SK-N-SH (cell line): ENCODE measurements around the gene NCF2. TPM values are rescaled to one million over a fixed set of nuclear protein-coding genes. Genes with fewer than 3 reads are reported as not detected.
A peak's percentile ranks its signal among the peaks of the same experiment; 100 is the strongest.

Source experiments
- CTCF ChIA-PET: fragments of 300-600, 350-600 bp; formaldehyde crosslinking; extraction: SDS; loops from one replicate; lab custom pipeline; 2021; lab: Yijun Ruan, JAX
- POLR2A ChIA-PET: fragments of 350-600 bp; sonication (Branson Sonifier 250); formaldehyde crosslinking; extraction: SDS; loops from one replicate; lab custom pipeline; 2020; ENCODE audit warnings: antibody characterized with exemption, inconsistent platforms; lab: Yijun Ruan, JAX
- DNase-seq: peaks from one replicate; pipeline ENCODE4 v3.0.0; 2012
- H2AFZ ChIP-seq: fragments of 200-600 bp; sonication (generic); 2 replicates; pipeline ENCODE4 v1.8.1; 2016; ENCODE audit warnings: antibody characterized with exemption, mild to moderate bottlenecking, low read depth
- H3F3A ChIP-seq: fragments of 200-600 bp; sonication (generic); replicated peaks from 2 replicates; pipeline ENCODE3; 2016; ENCODE audit warnings: antibody characterized with exemption, mild to moderate bottlenecking; ENCODE audit not compliant: insufficient read depth
- H3K27ac ChIP-seq, 2 experiments: fragments of 200-500 bp in 1 of 2; fragments of 200-600 bp in 1 of 2; sonication (Bioruptor generic) in 1 of 2; sonication (generic), shearing (Covaris generic) in 1 of 2; 2 replicates each; pipeline versions ENCODE4 v1.5.1 to v1.6.1; 2014 to 2016; ENCODE audit warnings: low read depth in 2 of 2, inconsistent platforms in 1 of 2, low read length in 1 of 2, mild to moderate bottlenecking in 1 of 2, mixed read lengths in 1 of 2
- H3K27me3 ChIP-seq: fragments of 200-600 bp; sonication (generic), shearing (Covaris generic); 2 replicates; pipeline ENCODE4 v1.6.1; 2016; ENCODE audit warnings: mixed run types; ENCODE audit not compliant: insufficient read depth
- H3K36me3 ChIP-seq, 2 experiments: fragments of 200-500 bp in 1 of 2; fragments of 200-600 bp in 1 of 2; sonication (Bioruptor generic) in 1 of 2; sonication (generic) in 1 of 2; replicated peaks in 1 of 2; 2 replicates each; pipeline versions ENCODE3 to v1.5.1; 2014 to 2016; ENCODE audit warnings: low read length in 1 of 2, mild to moderate bottlenecking in 1 of 2; ENCODE audit not compliant: insufficient read depth in 2 of 2, control insufficient read depth in 1 of 2
- H3K4me1 ChIP-seq, 2 experiments: fragments of 200-500 bp in 1 of 2; fragments of 200-600 bp in 1 of 2; sonication (Bioruptor generic) in 1 of 2; sonication (generic), shearing (Covaris generic) in 1 of 2; 2 replicates each; pipeline versions ENCODE4 v1.5.1 to v1.6.1; 2014 to 2016; ENCODE audit warnings: low read depth in 1 of 2, low read length in 1 of 2, mixed run types in 1 of 2; ENCODE audit not compliant: insufficient read depth in 2 of 2, control insufficient read depth in 1 of 2
- H3K4me2 ChIP-seq: fragments of 200-600 bp; sonication (generic), shearing (Covaris generic); 2 replicates; pipeline ENCODE4 v1.6.1; 2017; ENCODE audit warnings: mixed run types
- H3K4me3 ChIP-seq, 2 experiments: fragments of 200-500 bp in 1 of 2; fragments of 200-600 bp in 1 of 2; sonication (Bioruptor generic) in 1 of 2; sonication (generic), shearing (Covaris generic) in 1 of 2; 2 replicates each; pipeline versions ENCODE4 v1.5.1 to v1.8.1; 2014 to 2016; ENCODE audit warnings: low read depth in 2 of 2, inconsistent platforms in 1 of 2, low read length in 1 of 2, mild to moderate bottlenecking in 1 of 2, mixed read lengths in 1 of 2, moderate library complexity in 1 of 2
- H3K79me2 ChIP-seq: fragments of 200-600 bp; sonication (generic); 2 replicates; pipeline ENCODE4 v1.8.1; 2017; ENCODE audit warnings: mild to moderate bottlenecking; ENCODE audit not compliant: insufficient read depth
- H3K9ac ChIP-seq: fragments of 200-600 bp; sonication (generic); 2 replicates; pipeline ENCODE4 v1.6.1; 2017; ENCODE audit warnings: mixed run types
- H3K9me2 ChIP-seq: fragments of 200-600 bp; sonication (generic); 2 replicates; pipeline ENCODE4 v1.6.1; 2017; ENCODE audit warnings: mixed run types
- H3K9me3 ChIP-seq: fragments of 200-600 bp; sonication (generic); 2 replicates; pipeline ENCODE4 v1.6.1; 2017; ENCODE audit warnings: mixed run types, mild to moderate bottlenecking, moderate library complexity
- H4K20me1 ChIP-seq: fragments of 200-600 bp; sonication (generic); 2 replicates; pipeline ENCODE4 v1.6.1; 2017; ENCODE audit warnings: mild to moderate bottlenecking, mixed run types; ENCODE audit not compliant: insufficient read depth
- CHD2 ChIP-seq: fragments of 150-350 bp; IDR thresholded peaks from 2 replicates; pipeline ENCODE4 v1.6.1; 2018; ENCODE audit warnings: low read length; ENCODE audit not compliant: partially characterized antibody
- EZH2phosphoT487 ChIP-seq: fragments of 200-600 bp; sonication (generic); IDR thresholded peaks from 2 replicates; pipeline ENCODE4 v1.6.1; 2017; ENCODE audit warnings: low read depth, mixed run types, mild to moderate bottlenecking, antibody characterized with exemption, moderate library complexity, borderline replicate concordance
- MEF2A ChIP-seq: IDR thresholded peaks from 2 replicates; pipeline ENCODE4 v1.4.0; 2012; ENCODE audit warnings: low read depth, borderline replicate concordance
- MXI1 ChIP-seq: IDR thresholded peaks from 2 replicates; pipeline ENCODE4 v1.6.1; 2012; ENCODE audit warnings: mild to moderate bottlenecking, low read depth, low read length, improper control_type of control experiment
- NFIC ChIP-seq: IDR thresholded peaks from 2 replicates; pipeline ENCODE4 v1.4.0; 2012; ENCODE audit warnings: borderline replicate concordance
- NRF1 ChIP-seq: IDR thresholded peaks from 2 replicates; pipeline ENCODE4 v1.6.1; 2012; ENCODE audit warnings: low read depth, mild to moderate bottlenecking, low read length
- RAD21 ChIP-seq: IDR thresholded peaks from 2 replicates; pipeline ENCODE4 v1.6.1; 2012; ENCODE audit warnings: mild to moderate bottlenecking, low read length
- RCOR1 ChIP-seq: fragments of 150-350 bp; IDR thresholded peaks from 2 replicates; pipeline ENCODE4 v1.6.1; 2017; ENCODE audit warnings: antibody characterized with exemption, low read length
- RFX5 ChIP-seq: IDR thresholded peaks from 2 replicates; pipeline ENCODE4 v1.6.1; 2012; ENCODE audit warnings: mild to moderate bottlenecking, improper control_type of control experiment, low read length
- SIN3A ChIP-seq: IDR thresholded peaks from 2 replicates; pipeline ENCODE4 v1.6.1; 2012; ENCODE audit warnings: low read depth, mild to moderate bottlenecking, low read length, moderate library complexity, borderline replicate concordance
- TAF1 ChIP-seq: IDR thresholded peaks from 2 replicates; pipeline ENCODE4 v1.6.1; 2012; ENCODE audit warnings: low read depth, mild to moderate bottlenecking, low read length, moderate library complexity, borderline replicate concordance
- TCF12 ChIP-seq: IDR thresholded peaks from 2 replicates; pipeline ENCODE4 v1.4.0; 2012
- YY1 ChIP-seq: IDR thresholded peaks from 2 replicates; pipeline ENCODE4 v1.4.0; 2012; ENCODE audit warnings: low read depth, mild to moderate bottlenecking
- WGBS: methylation state at CpG from one replicate; pipeline ENCODE4 v1.1.6; 2017; ENCODE audit warnings: low lambda C conversion rate; 5-methylcytosine and 5-hydroxymethylcytosine counted together
- polyA plus RNA-seq, 3 experiments: library from polyadenylated mRNA; depleted of rRNA; stranded (reverse); fragments of >200 nt; gene quantifications; 2 replicates each; pipeline ENCODE4 v1.2.3, GENCODE V29; 2012
- TF ChIP-seq, protein P1 (sequence below): fragments of 150-350 bp; IDR thresholded peaks from 2 replicates; pipeline ENCODE4 v1.6.1; 2017; ENCODE audit warnings: antibody characterized with exemption, low read length, low read depth, borderline replicate concordance
- TF ChIP-seq, protein P2 (sequence below): IDR thresholded peaks from 2 replicates; pipeline ENCODE4; 2012
- TF ChIP-seq, protein P3 (sequence below): IDR thresholded peaks from 2 replicates; pipeline ENCODE4 v1.6.1; 2012; ENCODE audit warnings: mild to moderate bottlenecking, low read depth, low read length, moderate library complexity

Gene NCF2
- polyA plus RNA-seq, 1 of the 3 experiments (the other 2 are of a cell fraction) = 2.0 TPM

DNA sequence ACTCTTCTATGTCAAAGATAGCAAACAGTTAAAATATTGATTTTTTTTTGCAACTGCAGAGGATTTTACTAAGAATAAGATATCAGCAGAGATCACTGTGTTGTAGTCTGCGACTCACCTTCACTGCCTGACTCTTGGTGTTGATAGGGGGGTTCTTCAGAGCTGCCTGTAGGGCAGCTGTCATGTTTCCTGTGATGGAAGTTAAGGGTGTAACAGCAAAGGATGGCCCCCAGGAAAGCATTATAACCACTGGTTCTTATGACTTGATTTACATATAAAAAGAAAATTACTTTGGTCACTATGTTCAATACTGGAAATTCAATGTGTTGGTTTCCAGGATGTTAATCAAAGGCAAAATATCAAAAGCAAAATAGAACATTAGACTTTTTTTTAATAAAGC is 42.7 kb upstream of the NCF2 start:
- peaks cover 47% of the 10 kb centered on the region for H4K20me1 ChIP-seq
- DNase-seq = no peak
- 16% methylated on average over 1 of the region's 1 CpG for WGBS
- CTCF ChIA-PET = interaction anchor here (0.8 to 2.7 kb wide), 20 partner anchors 10 to 401 kb away, joined by 3 to 20 read pairs (median 5); partner anchors contain the start of gene RGL1
- H3K4me2 ChIP-seq = peak overlapping the region; percentile 83
- H3K9ac ChIP-seq = peak overlapping the region; percentile 91; the same call in 1 of the 2 replicates
- peak overlapping the region; percentile 85 to 92 for H3K4me3 ChIP-seq
- peaks cover 84% of the 10 kb centered on the region for H3K79me2 ChIP-seq
- H2AFZ ChIP-seq = no peak overlapping the region
- POLR2A ChIA-PET = no interaction called here
- peaks cover 22 to 31% of the 10 kb centered on the region in 2 experiments; a peak in 3 of 4 replicates for H3K4me1 ChIP-seq
- TF ChIP-seq MXI1 = no peak
- TF ChIP-seq RFX5 = no peak
- TF ChIP-seq TAF1 = no peak
- TF ChIP-seq YY1 = no peak
- no peak for TF ChIP-seq EZH2phosphoT487
- TF ChIP-seq, protein P1, sequence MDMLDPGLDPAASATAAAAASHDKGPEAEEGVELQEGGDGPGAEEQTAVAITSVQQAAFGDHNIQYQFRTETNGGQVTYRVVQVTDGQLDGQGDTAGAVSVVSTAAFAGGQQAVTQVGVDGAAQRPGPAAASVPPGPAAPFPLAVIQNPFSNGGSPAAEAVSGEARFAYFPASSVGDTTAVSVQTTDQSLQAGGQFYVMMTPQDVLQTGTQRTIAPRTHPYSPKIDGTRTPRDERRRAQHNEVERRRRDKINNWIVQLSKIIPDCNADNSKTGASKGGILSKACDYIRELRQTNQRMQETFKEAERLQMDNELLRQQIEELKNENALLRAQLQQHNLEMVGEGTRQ = no peak
- no peak for TF ChIP-seq NFIC
- TF ChIP-seq CHD2 = no peak
- TF ChIP-seq, protein P2, sequence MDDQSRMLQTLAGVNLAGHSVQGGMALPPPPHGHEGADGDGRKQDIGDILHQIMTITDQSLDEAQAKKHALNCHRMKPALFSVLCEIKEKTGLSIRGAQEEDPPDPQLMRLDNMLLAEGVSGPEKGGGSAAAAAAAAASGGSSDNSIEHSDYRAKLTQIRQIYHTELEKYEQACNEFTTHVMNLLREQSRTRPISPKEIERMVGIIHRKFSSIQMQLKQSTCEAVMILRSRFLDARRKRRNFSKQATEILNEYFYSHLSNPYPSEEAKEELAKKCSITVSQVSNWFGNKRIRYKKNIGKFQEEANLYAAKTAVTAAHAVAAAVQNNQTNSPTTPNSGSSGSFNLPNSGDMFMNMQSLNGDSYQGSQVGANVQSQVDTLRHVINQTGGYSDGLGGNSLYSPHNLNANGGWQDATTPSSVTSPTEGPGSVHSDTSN = no peak
- no peak for TF ChIP-seq RAD21
- no peak for TF ChIP-seq RCOR1
- TF ChIP-seq, protein P3, sequence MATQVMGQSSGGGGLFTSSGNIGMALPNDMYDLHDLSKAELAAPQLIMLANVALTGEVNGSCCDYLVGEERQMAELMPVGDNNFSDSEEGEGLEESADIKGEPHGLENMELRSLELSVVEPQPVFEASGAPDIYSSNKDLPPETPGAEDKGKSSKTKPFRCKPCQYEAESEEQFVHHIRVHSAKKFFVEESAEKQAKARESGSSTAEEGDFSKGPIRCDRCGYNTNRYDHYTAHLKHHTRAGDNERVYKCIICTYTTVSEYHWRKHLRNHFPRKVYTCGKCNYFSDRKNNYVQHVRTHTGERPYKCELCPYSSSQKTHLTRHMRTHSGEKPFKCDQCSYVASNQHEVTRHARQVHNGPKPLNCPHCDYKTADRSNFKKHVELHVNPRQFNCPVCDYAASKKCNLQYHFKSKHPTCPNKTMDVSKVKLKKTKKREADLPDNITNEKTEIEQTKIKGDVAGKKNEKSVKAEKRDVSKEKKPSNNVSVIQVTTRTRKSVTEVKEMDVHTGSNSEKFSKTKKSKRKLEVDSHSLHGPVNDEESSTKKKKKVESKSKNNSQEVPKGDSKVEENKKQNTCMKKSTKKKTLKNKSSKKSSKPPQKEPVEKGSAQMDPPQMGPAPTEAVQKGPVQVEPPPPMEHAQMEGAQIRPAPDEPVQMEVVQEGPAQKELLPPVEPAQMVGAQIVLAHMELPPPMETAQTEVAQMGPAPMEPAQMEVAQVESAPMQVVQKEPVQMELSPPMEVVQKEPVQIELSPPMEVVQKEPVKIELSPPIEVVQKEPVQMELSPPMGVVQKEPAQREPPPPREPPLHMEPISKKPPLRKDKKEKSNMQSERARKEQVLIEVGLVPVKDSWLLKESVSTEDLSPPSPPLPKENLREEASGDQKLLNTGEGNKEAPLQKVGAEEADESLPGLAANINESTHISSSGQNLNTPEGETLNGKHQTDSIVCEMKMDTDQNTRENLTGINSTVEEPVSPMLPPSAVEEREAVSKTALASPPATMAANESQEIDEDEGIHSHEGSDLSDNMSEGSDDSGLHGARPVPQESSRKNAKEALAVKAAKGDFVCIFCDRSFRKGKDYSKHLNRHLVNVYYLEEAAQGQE = no peak
- TF ChIP-seq SIN3A = no peak
- TF ChIP-seq MEF2A = no peak
- TF ChIP-seq NRF1 = no peak
- no peak for TF ChIP-seq TCF12
- TF ChIP-seq, all 33 proteins: peak for 0
- H3K9me2 ChIP-seq = no peaks in the 10 kb centered on the region
- no peaks in the 10 kb centered on the region for H3K9me3 ChIP-seq
- no peaks in the 10 kb centered on the region for H3K27me3 ChIP-seq
- peaks cover 30% of the 10 kb centered on the region for H3F3A ChIP-seq
- peaks cover 48 to 49% of the 10 kb centered on the region in 2 experiments for H3K36me3 ChIP-seq
- H3K27ac ChIP-seq = peak overlapping the region in 1 of 2 experiments; percentile 82; a peak in 2 of 4 replicates
